Neural cell (in vitro differentiated cells): ENCODE data around the gene TMEM50A.

Source experiments
- MXI1 ChIP-seq: fragments of 450-650 bp; conservative IDR thresholded peaks from 2 replicates; pipeline ENCODE4 v1.6.1; 2014; ENCODE audit warnings: antibody characterized with exemption, mild to moderate bottlenecking; ENCODE audit not compliant: poor library complexity, severe bottlenecking
- POLR2AphosphoS5 ChIP-seq: IDR thresholded peaks from 2 replicates; pipeline ENCODE4 v1.6.1; 2012
- RAD21 ChIP-seq: fragments of 450-650 bp; conservative IDR thresholded peaks from 2 replicates; pipeline ENCODE4 v1.6.1; 2014; ENCODE audit warnings: antibody characterized with exemption, mild to moderate bottlenecking, moderate library complexity

- TF ChIP-seq MXI1 = no peak
- no peak for TF ChIP-seq POLR2AphosphoS5
- TF ChIP-seq RAD21 = no peak
Observed at GRCh38 chr1:25347556-25347955, 9.4 kb downstream of the TMEM50A start.
